AML-193 (cell line): ENCODE data around the gene PRG3.
"Not testable (repeated sequence)": the region's sequence is repeated elsewhere in the genome, so short reads cannot be mapped to it uniquely, and the experiment has no call there.

Source experiments
- DNase-seq, 2 experiments: peaks; one replicate each; lab custom pipeline; 2025; lab: John Stamatoyannopoulos, UW

PRG3 gene

GRCh38 chr11:57336856-57337255 lies 44.1 kb downstream of the PRG3 start:
- not testable (repeated sequence) for DNase-seq

- DNase-seq: peak; percentile 25 to 44
These were observed 44.8 kb downstream of the PRG3 start for GRCh38 chr11:57336111-57336666.

- DNase-seq: peak; percentile 74 to 75
These were observed 45.4 kb downstream of the PRG3 start, which contains the start of gene SSRP1 for GRCh38 chr11:57335343-57336110. Gene SSRP1 (minus strand): TSS chr11:57335892. CDS start chr11:57335121, 771 bp downstream.

- DNase-seq: no peak
These were observed 46.0 kb downstream of the PRG3 start for GRCh38 chr11:57335023-57335342.

DNA sequence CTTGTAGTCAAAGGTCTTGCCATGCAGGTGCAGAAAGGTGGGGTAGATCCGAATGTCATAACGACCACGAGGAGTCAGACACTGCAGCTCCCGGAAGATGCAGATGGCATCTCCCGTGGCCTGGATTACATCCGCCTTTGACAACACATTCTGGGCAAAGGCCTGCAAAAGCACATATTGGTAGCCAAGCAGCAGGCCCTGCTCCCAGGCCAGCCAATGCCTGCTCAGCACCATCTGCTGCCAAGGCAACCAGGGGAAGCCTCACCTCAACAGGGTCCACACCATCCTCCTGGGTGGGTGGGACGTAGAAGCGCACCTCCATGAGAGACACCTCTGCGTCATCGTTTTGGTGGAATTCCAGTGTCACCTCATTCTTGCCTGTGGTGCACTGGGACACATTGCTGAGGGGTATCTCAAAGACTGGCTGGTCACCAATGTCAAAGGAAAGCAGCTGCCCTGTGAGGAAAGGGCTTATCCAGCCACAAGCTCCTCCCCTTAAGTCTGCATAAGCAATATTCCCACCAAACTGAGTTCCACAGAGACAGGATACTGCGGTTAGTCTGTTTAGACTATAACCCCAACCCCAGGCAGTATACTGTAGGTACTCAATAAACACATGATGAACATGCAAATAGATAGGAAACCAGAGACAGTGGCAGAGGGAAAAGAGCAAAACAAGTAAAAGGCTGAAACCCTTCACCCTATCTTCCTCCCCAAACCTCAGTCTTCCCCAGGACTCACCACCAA lies 48.1 kb downstream of the PRG3 start:
- no peak for DNase-seq

- no peak for DNase-seq
These were observed 49.2 kb downstream of the PRG3 start for GRCh38 chr11:57331720-57332119.

DNA sequence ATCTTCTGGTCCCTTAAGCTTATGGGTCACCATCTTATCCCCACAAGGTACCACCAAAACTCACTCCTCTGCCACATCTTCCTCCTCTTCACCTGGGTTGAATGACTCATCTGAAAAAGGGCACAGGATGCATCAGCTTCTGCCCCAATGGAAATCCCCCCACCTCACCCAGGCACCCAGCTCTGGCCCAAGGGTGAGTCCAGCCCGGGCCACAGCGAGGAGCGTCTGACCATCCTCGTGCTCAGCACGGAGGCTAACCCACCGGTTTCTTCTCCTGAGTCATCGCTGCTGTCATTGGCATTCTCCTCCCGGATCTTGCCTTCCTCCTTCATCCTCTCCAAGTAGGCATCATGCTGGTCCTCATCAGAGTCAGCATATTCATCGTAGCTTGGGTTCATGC lies 50.9 kb downstream of the PRG3 start:
- no peak for DNase-seq

DNA sequence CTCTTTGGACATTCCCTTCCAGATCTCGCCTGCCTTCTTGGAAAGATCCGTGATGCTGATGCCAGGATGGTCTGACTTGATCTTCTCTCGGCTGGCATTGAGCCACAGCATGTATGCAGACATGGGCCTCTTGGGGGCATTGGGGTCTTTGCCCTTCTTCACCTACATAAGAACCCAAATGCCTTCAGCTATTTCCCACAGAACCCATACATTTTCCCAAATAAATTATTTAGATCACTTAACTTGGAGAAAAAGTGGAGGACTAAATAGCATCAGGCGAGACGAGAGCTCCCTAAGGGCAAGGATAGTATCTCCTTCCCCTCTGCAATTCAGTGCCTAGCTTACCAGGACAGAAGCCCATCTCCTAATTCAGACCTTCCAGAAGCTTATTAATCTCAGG lies 53.2 kb downstream of the PRG3 start:
- DNase-seq: no peak
